ENCODE measurements around the gene FZR1. TPM values are rescaled to one million over a fixed set of nuclear protein-coding genes. Genes with fewer than 3 reads are reported as not detected.

Gene FZR1
- total RNA-seq, 2 experiments from 2014 or later = 78.6 to 79.3 TPM

- no peak for DNase-seq
- CTCF ChIA-PET = interaction anchor here (0.6 kb wide), 2 partner anchors 24 kb away, joined by 3 read pairs; no protein-coding TSS in a partner anchor
- Mint-ChIP-seq H3K4me3 (no peak overlapping the region), H3K27ac (peak overlapping the region; percentile 69), H3K9me3 (no peaks in the 10 kb centered on the region), H3K27me3 (no peaks in the 10 kb centered on the region), H3K4me1 (peaks cover 29% of the 10 kb centered on the region), H3K36me3 (ENCODE audit: low read depth) (peaks cover 4% of the 10 kb centered on the region)
- POLR2A ChIA-PET = no interaction called here
These were observed 9.8 kb downstream of the FZR1 start for GRCh38 chr19:3515891-3516422.

- peak overlapping the region; percentile 82 for H3K27ac Mint-ChIP-seq
- POLR2A ChIA-PET = no interaction called here
- peaks cover 7% of the 10 kb centered on the region for H3K36me3 Mint-ChIP-seq (ENCODE audit: low read depth)
These were observed 10.6 kb downstream of the FZR1 start for GRCh38 chr19:3516675-3517207.

GRCh38 chr19:3517638-3518037 is 11.5 kb downstream of the FZR1 start:
- Mint-ChIP-seq H3K9me3 (no peaks in the 10 kb centered on the region), H3K27ac (no peak overlapping the region), H3K27me3 (no peaks in the 10 kb centered on the region), H3K4me1 (peaks cover 31% of the 10 kb centered on the region), H3K36me3 (ENCODE audit: low read depth) (peaks cover 9% of the 10 kb centered on the region), H3K4me3 (no peak overlapping the region)
- CTCF ChIA-PET = interaction anchor here (1.5 kb wide), 1 partner anchor 27 kb away, joined by 4 read pairs; no protein-coding TSS in a partner anchor
- POLR2A ChIA-PET = no interaction called here
- DNase-seq = no peak

More at GRCh38 chr19:3516675-3517207, 10.6 kb downstream of the FZR1 start:
- Mint-ChIP-seq H3K9me3 (no peaks in the 10 kb centered on the region), H3K4me3 (no peak overlapping the region), H3K27me3 (no peaks in the 10 kb centered on the region), H3K4me1 (peaks cover 31% of the 10 kb centered on the region)
- DNase-seq = peak; percentile 61
- CTCF ChIA-PET = interaction anchor here (0.6 to 1.5 kb wide), 2 partner anchors 24 to 28 kb away, joined by 3 to 4 read pairs; no protein-coding TSS in a partner anchor

- Mint-ChIP-seq H3K4me1 (peaks cover 31% of the 10 kb centered on the region), H3K27ac (peak overlapping the region; percentile 19), H3K27me3 (no peaks in the 10 kb centered on the region), H3K36me3 (ENCODE audit: low read depth) (peaks cover 9% of the 10 kb centered on the region), H3K9me3 (no peaks in the 10 kb centered on the region), H3K4me3 (no peak overlapping the region)
- ChIA-PET POLR2A (no interaction called here), CTCF (interaction anchor here (1.5 to 1.8 kb wide), 2 partner anchors 12 to 27 kb away, joined by 4 read pairs; partner anchors contain the start of gene FZR1)
- no peak for DNase-seq
These were observed 12.1 kb downstream of the FZR1 start for GRCh38 chr19:3518255-3518654.

DNA sequence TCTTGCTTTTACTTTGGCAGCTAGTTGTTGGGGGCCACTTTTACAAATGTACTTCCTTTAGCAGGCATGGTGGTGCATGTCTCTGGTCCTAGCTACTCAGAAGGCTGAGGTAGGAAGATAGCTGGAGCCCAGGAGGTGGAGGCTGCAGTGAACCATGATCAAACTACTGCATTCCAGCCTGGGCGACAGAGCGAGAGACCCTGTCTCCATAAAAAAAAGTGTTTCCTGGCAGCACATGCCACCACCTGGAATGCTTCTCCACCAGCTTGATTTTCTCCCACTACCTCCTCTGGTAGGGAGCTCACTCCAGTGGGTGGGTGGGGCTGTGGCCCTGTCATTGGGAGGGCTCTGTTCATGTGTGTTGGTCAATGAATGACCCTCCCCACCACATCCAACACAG is 12.5 kb downstream of the FZR1 start:
- no peak for DNase-seq
- Mint-ChIP-seq H3K27me3 (no peaks in the 10 kb centered on the region), H3K27ac (no peak overlapping the region), H3K9me3 (no peaks in the 10 kb centered on the region), H3K36me3 (ENCODE audit: low read depth) (peaks cover 9% of the 10 kb centered on the region), H3K4me1 (peaks cover 31% of the 10 kb centered on the region), H3K4me3 (no peak overlapping the region)
- ChIA-PET CTCF (interaction anchor here (1.8 kb wide), 1 partner anchor 12 kb away, joined by 4 read pairs; the partner anchor contains the start of gene FZR1), POLR2A (no interaction called here)

GRCh38 chr19:3519126-3519525 is 13.0 kb downstream of the FZR1 start:
- Mint-ChIP-seq H3K27me3 (no peaks in the 10 kb centered on the region), H3K4me1 (peaks cover 29% of the 10 kb centered on the region), H3K9me3 (no peaks in the 10 kb centered on the region), H3K4me3 (no peak overlapping the region), H3K36me3 (ENCODE audit: low read depth) (peaks cover 13% of the 10 kb centered on the region), H3K27ac (no peak overlapping the region)
- no peak for DNase-seq
- CTCF ChIA-PET = interaction anchor here (1.8 kb wide), 1 partner anchor 13 kb away, joined by 4 read pairs; the partner anchor contains the start of gene FZR1
- POLR2A ChIA-PET = no interaction called here

- H3K27me3 Mint-ChIP-seq = no peaks in the 10 kb centered on the region
- no peak overlapping the region for H3K4me3 Mint-ChIP-seq
- ChIA-PET POLR2A (no interaction called here), CTCF (interaction anchor here (0.7 kb wide), 1 partner anchor 16 kb away, joined by 3 read pairs; no protein-coding TSS in a partner anchor)
- peaks cover 14% of the 10 kb centered on the region for H3K36me3 Mint-ChIP-seq (ENCODE audit: low read depth)
- DNase-seq = no peak
- H3K9me3 Mint-ChIP-seq = no peaks in the 10 kb centered on the region
- no peak overlapping the region for H3K27ac Mint-ChIP-seq
- peaks cover 21% of the 10 kb centered on the region for H3K4me1 Mint-ChIP-seq
These were observed 14.3 kb downstream of the FZR1 start for GRCh38 chr19:3520166-3521103.

- no peaks in the 10 kb centered on the region for H3K9me3 Mint-ChIP-seq
- CTCF ChIA-PET = no interaction called here
These were observed 15.0 kb downstream of the FZR1 start for GRCh38 chr19:3521104-3521445.

DNA sequence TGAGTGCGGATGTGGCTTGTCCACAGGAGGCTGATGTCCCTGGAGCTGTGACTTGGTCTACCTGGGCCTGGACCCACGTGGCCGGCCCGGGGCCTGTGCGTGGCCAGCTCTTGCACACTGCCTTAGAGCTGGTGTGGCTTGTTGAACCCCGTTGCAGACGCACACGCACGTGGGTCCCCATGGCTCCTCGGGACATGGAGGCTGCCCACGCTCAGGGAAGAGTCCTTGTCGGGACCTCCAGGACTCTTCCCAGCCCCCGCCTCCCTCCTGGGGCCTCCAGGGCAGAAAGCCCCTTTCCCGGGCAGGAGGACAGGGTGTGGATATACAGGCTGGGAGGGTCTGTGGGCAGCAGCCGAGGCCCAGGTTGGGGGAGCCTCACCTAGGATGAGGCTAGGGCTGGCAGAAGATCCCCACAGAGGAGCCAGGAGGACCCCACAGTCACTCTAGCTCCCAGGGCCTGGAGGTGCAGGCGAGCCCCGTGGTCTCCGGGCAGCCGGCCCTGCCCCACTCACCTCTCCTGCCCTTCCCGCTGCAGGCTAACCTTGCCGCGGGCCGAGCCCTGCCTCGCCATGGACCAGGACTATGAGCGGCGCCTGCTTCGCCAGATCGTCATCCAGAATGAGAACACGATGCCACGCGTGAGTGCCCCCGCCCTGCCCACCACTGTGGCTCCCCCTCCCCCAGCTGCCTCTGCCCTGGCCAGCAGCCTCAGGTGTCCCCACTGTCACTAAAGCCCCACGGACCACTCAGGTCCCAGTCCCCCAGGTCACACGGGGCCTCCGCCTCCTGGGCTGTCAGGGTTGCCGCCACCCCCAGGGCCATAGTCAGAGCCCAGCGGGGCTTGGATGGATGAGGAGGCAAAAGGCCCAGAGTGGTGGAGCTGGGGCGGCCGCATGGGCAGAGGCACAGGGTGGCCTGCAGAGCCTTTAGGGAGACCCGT is 16.6 kb downstream of the FZR1 start:
- H3K27me3 Mint-ChIP-seq = no peaks in the 10 kb centered on the region
- H3K4me3 Mint-ChIP-seq = no peak overlapping the region
- POLR2A ChIA-PET = no interaction called here
- no peak for DNase-seq
- CTCF ChIA-PET = no interaction called here
- H3K27ac Mint-ChIP-seq = no peak overlapping the region
- H3K9me3 Mint-ChIP-seq = no peaks in the 10 kb centered on the region
- peaks cover 5% of the 10 kb centered on the region for H3K4me1 Mint-ChIP-seq
- H3K36me3 Mint-ChIP-seq (ENCODE audit: low read depth) = peaks cover 16% of the 10 kb centered on the region

More at GRCh38 chr19:3521104-3521445, 15.0 kb downstream of the FZR1 start:
- Mint-ChIP-seq H3K4me1 (peaks cover 16% of the 10 kb centered on the region), H3K27me3 (no peaks in the 10 kb centered on the region), H3K27ac (no peak overlapping the region), H3K36me3 (ENCODE audit: low read depth) (peaks cover 12% of the 10 kb centered on the region), H3K4me3 (no peak overlapping the region)
- no peak for DNase-seq
- POLR2A ChIA-PET = no interaction called here

DNA sequence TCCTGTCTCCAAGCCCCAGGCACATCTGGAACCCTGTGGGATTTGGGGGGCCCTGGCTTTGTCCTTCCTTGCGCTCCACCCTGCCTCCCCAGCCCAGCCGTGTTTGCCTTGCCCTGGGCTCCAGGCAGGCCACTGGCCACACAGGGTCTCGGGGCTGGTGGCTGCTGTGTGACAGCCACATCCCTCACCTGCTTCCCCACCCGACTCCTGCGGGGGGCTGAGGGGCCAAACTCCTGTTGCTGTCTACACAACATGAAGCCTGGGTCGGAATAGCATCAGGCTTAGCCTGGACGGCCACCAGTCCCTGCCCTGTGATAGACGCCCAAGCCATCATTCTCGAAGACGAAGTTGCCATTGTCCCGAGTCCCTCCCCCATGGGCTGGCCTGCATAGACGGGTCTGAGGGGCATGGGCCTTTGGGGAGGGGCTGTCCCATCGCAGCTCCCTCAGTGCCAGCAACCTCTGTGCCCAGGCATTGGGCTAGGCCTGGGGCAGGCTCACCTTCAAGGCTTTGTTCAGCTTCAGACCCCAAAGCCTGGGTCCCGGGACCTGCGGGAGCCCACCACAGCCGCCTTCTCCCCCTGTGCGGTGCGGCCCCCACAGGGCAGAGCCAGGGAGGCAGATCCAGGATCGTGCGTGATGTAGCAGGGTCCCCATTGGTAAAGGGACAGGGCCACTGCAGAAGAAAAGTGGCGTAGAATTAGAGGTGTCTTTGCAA is 17.4 kb downstream of the FZR1 start:
- DNase-seq = no peak
- peaks cover 5% of the 10 kb centered on the region for H3K4me1 Mint-ChIP-seq
- no peaks in the 10 kb centered on the region for H3K9me3 Mint-ChIP-seq
- no peak overlapping the region for H3K4me3 Mint-ChIP-seq
- no peak overlapping the region for H3K27ac Mint-ChIP-seq
- POLR2A ChIA-PET = no interaction called here
- CTCF ChIA-PET = no interaction called here
- H3K27me3 Mint-ChIP-seq = no peaks in the 10 kb centered on the region
- peaks cover 16% of the 10 kb centered on the region for H3K36me3 Mint-ChIP-seq (ENCODE audit: low read depth)

DNA sequence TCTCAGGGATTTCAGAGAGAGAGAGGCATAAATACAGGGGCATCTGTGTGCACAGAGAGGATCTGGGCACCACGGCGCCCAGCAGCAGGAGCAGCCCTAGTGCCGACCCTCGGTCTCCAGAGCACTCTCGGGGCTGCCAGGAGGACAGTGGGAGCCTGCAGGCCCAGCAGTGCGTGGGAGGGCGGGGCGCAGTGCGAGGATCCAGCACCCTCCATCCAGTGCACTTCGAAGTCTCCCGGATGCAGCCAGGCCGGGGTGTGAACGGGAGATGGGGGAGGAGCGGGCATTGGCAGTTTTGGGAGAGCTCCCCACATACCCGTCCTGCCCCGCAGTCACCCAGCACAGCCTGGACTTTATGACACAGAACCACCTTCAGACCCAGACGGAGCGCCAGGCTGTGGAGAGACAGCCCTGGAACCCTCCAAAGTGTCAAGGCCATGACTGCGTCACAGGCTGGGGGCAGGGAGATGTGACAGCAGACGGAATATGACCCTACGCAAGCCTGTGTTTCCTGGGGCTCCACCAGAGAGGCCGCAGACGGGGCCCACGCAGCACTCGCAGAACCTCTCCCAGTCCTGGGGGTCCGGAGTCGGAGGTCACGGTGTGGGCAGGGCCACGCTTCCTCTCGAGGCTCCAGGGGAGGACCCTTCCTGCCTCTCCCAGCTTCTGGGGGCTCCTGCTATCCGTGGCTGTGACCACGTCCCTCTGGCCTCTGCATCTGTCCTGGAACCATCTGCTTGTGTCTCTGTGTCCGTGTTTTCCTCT is 18.1 kb downstream of the FZR1 start:
- POLR2A ChIA-PET = no interaction called here
- no peak overlapping the region for H3K4me3 Mint-ChIP-seq
- H3K27ac Mint-ChIP-seq = no peak overlapping the region
- CTCF ChIA-PET = no interaction called here
- no peak for DNase-seq
- H3K36me3 Mint-ChIP-seq (ENCODE audit: low read depth) = peaks cover 16% of the 10 kb centered on the region
- peaks cover 5% of the 10 kb centered on the region for H3K4me1 Mint-ChIP-seq
- no peaks in the 10 kb centered on the region for H3K27me3 Mint-ChIP-seq
- H3K9me3 Mint-ChIP-seq = no peaks in the 10 kb centered on the region
